ENCODE measurements around the gene HOXC4. TPM values are rescaled to one million over a fixed set of nuclear protein-coding genes. Genes with fewer than 3 reads are reported as not detected.
"Not testable (repeated sequence)": the region's sequence is repeated elsewhere in the genome, so short reads cannot be mapped to it uniquely, and the experiment has no call there.

Gene HOXC4
- total and polyA plus RNA-seq, 2 experiments from 2014 or later = 2.2 to 3.1 TPM

GRCh38 chr12:54075409-54075808 is 21.8 kb downstream of the HOXC4 start:
- WGBS, 2 experiments (ENCODE audit: low coverage in 1 of 2, low lambda C conversion rate in 2 of 2, missing lambda C conversion rate in 2 of 2) = 55 to 56% methylated on average over 6 of the region's 6 CpGs
- Histone ChIP-seq H3K4me3 (no peak overlapping the region), H3K4me1 (ENCODE audit: insufficient read depth) (peaks cover 8% of the 10 kb centered on the region; the same call in 1 of the 2 replicates), H3F3A (ENCODE audit: insufficient read depth) (no peaks in the 10 kb centered on the region), H3K9me2 (ENCODE audit: insufficient read depth) (no peaks in the 10 kb centered on the region), H4K20me1 (ENCODE audit: insufficient read depth) (no peaks in the 10 kb centered on the region), H3K27ac (no peak overlapping the region), H3K9ac (no peak overlapping the region), H3K36me3 (ENCODE audit: low read depth) (no peaks in the 10 kb centered on the region), H2AFZ (no peak overlapping the region), H3K79me2 (ENCODE audit: insufficient read depth) (no peaks in the 10 kb centered on the region), H3K4me2 (ENCODE audit: unreplicated experiment) (no peak overlapping the region), H3K27me3 (replicated peaks; ENCODE audit: insufficient read depth) (no peaks in the 10 kb centered on the region), H3K9me3 (ENCODE audit: low read depth) (no peaks in the 10 kb centered on the region)
- no peak for DNase-seq
- in situ Hi-C loops (cut with MboI) = no loop called here
- TF ChIP-seq EZH2phosphoT487 (IDR thresholded peaks at IDR 0.05; ENCODE audit: insufficient read depth, low read depth) = no peak
- TF ChIP-seq EZH2 (IDR thresholded peaks at IDR 0.05; ENCODE audit: insufficient read depth, poor library complexity, severe bottlenecking) = no peak

DNA sequence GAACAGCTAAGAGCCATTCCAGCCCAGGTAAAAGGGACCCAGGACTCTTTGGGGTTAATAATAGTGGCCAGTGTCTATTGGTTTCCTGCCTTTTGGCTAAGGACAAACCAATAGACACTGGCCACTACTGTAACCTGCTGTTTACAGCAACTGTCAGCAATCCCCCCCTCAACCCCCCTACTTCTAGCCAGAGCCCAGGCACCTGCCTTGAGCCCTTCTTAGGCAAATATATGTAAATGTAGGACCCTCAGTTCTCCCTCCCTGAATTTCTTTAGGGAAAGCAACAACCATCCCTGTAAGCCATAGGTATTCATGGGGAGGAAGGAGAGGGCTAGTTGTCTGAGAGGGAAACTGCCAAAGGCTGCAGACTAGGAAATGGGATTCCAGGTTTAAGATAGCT is 22.3 kb downstream of the HOXC4 start:
- in situ Hi-C loops (cut with MboI) = no loop called here

DNA sequence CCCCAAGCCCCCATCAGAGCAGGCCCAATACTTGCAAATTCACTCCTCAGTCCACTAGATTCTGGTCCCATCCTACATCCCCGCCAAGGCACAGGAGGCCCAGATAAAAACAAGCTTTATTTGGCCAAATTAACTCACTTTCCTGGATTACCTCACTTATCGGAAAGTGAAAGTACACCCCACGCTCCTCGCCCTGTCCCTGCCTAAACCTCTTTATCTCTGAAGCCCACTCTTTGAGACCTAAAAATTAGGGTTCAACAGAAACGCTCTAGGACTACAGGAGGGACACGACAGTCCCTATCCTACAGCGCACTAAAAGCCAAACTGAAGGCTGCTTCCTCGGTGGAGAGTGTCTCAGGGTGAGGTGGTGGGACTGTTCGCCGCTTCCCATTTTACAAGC is 24.2 kb downstream of the HOXC4 start:
- H3K36me3 ChIP-seq (ENCODE audit: low read depth); H3K4me3 ChIP-seq; H3K4me2 ChIP-seq (ENCODE audit: unreplicated experiment); H3K79me2 ChIP-seq (ENCODE audit: insufficient read depth); in situ Hi-C loops (cut with MboI); H3K4me1 ChIP-seq (ENCODE audit: insufficient read depth); H3F3A ChIP-seq (ENCODE audit: insufficient read depth); H2AFZ ChIP-seq; H3K27ac ChIP-seq; H3K9me3 ChIP-seq (ENCODE audit: low read depth); H3K9ac ChIP-seq; H3K27me3 ChIP-seq (replicated peaks; ENCODE audit: insufficient read depth); DNase-seq; H4K20me1 ChIP-seq (ENCODE audit: insufficient read depth); H3K9me2 ChIP-seq (ENCODE audit: insufficient read depth): not testable (repeated sequence)
- 85 to 89% methylated on average over 10 of the region's 10 CpGs for WGBS, 2 experiments (ENCODE audit: low coverage in 1 of 2, low lambda C conversion rate in 2 of 2, missing lambda C conversion rate in 2 of 2)

More for the DNA sequence above, 22.3 kb downstream of the HOXC4 start:
- H3K4me2 ChIP-seq (ENCODE audit: unreplicated experiment) = no peak overlapping the region
- no peaks in the 10 kb centered on the region for H4K20me1 ChIP-seq (ENCODE audit: insufficient read depth)
- no peaks in the 10 kb centered on the region for H3K9me3 ChIP-seq (ENCODE audit: low read depth)
- H3K4me1 ChIP-seq (ENCODE audit: insufficient read depth) = peaks cover 8% of the 10 kb centered on the region; the same call in 1 of the 2 replicates
- TF ChIP-seq EZH2 (IDR thresholded peaks at IDR 0.05; ENCODE audit: insufficient read depth, poor library complexity, severe bottlenecking) (no peak), EZH2phosphoT487 (IDR thresholded peaks at IDR 0.05; ENCODE audit: insufficient read depth, low read depth) (no peak)
- no peak overlapping the region for H2AFZ ChIP-seq
- H3F3A ChIP-seq (ENCODE audit: insufficient read depth) = no peaks in the 10 kb centered on the region
- H3K36me3 ChIP-seq (ENCODE audit: low read depth) = no peaks in the 10 kb centered on the region
- H3K4me3 ChIP-seq = no peak overlapping the region
- H3K9ac ChIP-seq = no peak overlapping the region
- no peak overlapping the region for H3K27ac ChIP-seq
- no peaks in the 10 kb centered on the region for H3K9me2 ChIP-seq (ENCODE audit: insufficient read depth)
- no peaks in the 10 kb centered on the region for H3K79me2 ChIP-seq (ENCODE audit: insufficient read depth)
- no peak for DNase-seq
- H3K27me3 ChIP-seq (replicated peaks; ENCODE audit: insufficient read depth) = no peaks in the 10 kb centered on the region

DNA sequence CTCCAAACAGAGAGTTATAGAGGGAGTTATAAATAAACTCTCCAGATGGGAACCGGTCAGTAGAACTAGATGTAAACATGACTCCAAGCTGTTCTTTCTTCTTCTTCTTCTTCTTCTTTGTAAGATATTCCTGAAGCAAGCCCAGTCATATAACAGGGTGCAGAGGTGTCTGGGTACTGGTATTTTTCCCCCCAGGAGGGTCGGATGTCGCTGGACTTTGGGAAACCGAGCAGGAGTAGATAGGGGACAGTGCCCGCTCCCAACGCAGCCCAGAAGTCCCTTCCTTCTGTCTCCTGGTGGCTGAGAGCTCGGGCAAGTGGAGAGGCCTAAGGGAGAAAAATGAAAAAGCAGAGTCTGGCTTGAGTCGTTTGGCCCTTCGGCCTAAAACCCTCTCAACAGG is 25.5 kb downstream of the HOXC4 start:
- 79 to 87% methylated on average over 9 of the region's 9 CpGs for WGBS, 2 experiments (ENCODE audit: low coverage in 1 of 2, low lambda C conversion rate in 2 of 2, missing lambda C conversion rate in 2 of 2)
- H2AFZ ChIP-seq; H3K9me2 ChIP-seq (ENCODE audit: insufficient read depth); H3F3A ChIP-seq (ENCODE audit: insufficient read depth); H3K36me3 ChIP-seq (ENCODE audit: low read depth); H3K79me2 ChIP-seq (ENCODE audit: insufficient read depth); H3K4me2 ChIP-seq (ENCODE audit: unreplicated experiment); H3K4me1 ChIP-seq (ENCODE audit: insufficient read depth); DNase-seq; H3K9ac ChIP-seq; H3K27me3 ChIP-seq (replicated peaks; ENCODE audit: insufficient read depth); in situ Hi-C loops (cut with MboI); H3K9me3 ChIP-seq (ENCODE audit: low read depth); H3K4me3 ChIP-seq; H4K20me1 ChIP-seq (ENCODE audit: insufficient read depth); H3K27ac ChIP-seq: not testable (repeated sequence)

DNA sequence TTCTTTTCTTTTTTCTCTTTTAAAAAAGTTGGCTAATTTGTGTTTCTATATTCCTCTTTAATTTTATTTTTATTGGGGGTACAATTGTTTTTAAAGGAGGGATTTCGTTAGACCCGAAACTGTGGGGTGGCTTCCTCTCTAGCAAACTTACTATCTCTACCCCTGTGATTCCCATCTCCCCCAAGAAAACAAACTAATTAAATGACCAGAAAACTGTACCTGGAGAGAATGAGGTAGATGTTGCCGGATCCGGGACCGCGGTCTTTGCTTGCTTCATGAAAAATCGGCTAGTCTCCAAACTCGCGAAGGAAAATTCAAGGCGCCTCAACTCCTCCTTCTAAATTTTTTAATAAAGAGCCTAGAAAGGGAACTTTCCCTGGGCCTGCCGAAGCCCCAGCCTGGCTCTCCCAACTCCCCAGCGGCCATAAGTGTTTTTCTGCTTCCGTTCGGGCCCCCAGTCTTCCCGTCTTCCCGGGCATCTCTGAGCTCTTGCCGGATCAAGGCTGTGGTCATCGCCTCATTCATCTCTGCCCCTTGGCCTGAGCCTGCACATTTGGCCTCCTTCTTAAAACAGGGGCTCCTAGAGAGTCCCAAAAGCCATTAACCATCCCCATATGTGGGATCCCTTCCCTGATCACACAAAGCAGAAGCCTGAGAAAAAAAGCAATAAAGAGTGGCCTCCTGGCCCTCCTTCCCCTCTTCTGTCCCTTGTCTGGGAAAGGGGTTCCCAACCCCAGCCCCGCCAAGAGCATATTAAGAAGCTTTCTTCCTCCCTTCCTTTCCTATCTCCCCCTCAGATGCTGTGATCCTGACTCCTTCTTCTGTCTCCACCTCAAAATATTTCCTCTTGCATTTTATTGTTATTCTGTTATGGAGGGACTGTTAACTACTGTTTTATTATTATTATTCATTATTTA is 26.6 kb downstream of the HOXC4 start:
- H3K27me3 ChIP-seq (replicated peaks; ENCODE audit: insufficient read depth); H4K20me1 ChIP-seq (ENCODE audit: insufficient read depth); in situ Hi-C loops (cut with MboI); H3K4me3 ChIP-seq; DNase-seq; H3K4me2 ChIP-seq (ENCODE audit: unreplicated experiment); H3K9me3 ChIP-seq (ENCODE audit: low read depth); H3K79me2 ChIP-seq (ENCODE audit: insufficient read depth); H3K4me1 ChIP-seq (ENCODE audit: insufficient read depth); H2AFZ ChIP-seq; H3K27ac ChIP-seq; H3K9ac ChIP-seq; H3K36me3 ChIP-seq (ENCODE audit: low read depth); H3K9me2 ChIP-seq (ENCODE audit: insufficient read depth); H3F3A ChIP-seq (ENCODE audit: insufficient read depth): not testable (repeated sequence)
- WGBS, 2 experiments (ENCODE audit: low coverage in 1 of 2, low lambda C conversion rate in 2 of 2, missing lambda C conversion rate in 2 of 2) = 89 to 90% methylated on average over 19 of the region's 19 CpGs

DNA sequence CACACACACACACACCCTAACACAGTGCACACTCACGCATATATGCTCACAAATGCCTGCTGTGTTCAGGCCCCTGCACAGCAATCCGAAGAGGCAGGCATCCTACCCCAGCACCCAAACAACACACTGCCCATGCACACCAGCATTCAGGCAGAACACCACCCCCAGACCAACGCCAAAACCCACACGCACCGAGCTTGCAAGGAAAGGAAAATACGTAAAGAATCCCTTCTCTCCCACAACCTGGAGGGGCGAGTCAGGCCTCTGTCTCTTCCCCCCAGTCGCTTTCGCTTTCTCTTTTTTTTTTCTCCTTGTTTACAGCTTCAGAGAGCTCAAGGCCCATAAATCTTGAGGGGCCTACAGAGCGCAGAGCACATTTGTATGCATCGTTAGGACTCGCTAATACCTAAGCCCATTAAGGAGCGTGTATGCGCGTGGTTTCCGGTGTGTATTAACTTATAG is 27.4 kb downstream of the HOXC4 start:
- H3K9ac ChIP-seq; H3K79me2 ChIP-seq (ENCODE audit: insufficient read depth); H3K36me3 ChIP-seq (ENCODE audit: low read depth); H3K9me2 ChIP-seq (ENCODE audit: insufficient read depth); H2AFZ ChIP-seq; H3K27ac ChIP-seq; H3K9me3 ChIP-seq (ENCODE audit: low read depth); H3K4me3 ChIP-seq; H3K4me2 ChIP-seq (ENCODE audit: unreplicated experiment); in situ Hi-C loops (cut with MboI); H3K27me3 ChIP-seq (replicated peaks; ENCODE audit: insufficient read depth); H3F3A ChIP-seq (ENCODE audit: insufficient read depth); DNase-seq; H4K20me1 ChIP-seq (ENCODE audit: insufficient read depth); H3K4me1 ChIP-seq (ENCODE audit: insufficient read depth): not testable (repeated sequence)
- 72 to 78% methylated on average over 14 to 16 of the region's 16 CpGs for WGBS, 2 experiments (ENCODE audit: low coverage in 1 of 2, low lambda C conversion rate in 2 of 2, missing lambda C conversion rate in 2 of 2)

Measured in GM23248 (cell line).